ENCODE data around the gene PRR3. TPM values are rescaled to one million over a fixed set of nuclear protein-coding genes. Genes with fewer than 3 reads are reported as not detected.

PRR3 gene
- total and polyA plus RNA-seq, 2 of the 13 experiments (the other 11 are each of a cell fraction or from before 2014, with no cell fraction given) = 14.6 to 21.2 TPM

- WGBS (ENCODE audit: low lambda C conversion rate) = 96% methylated on average over 7 of the region's 8 CpGs
- Histone ChIP-seq H3K4me3 (replicated peaks in 1 of 3; ENCODE audit: insufficient read depth in 1 of 3, low read depth in 2 of 3, low read length in 3 of 3) (no peak overlapping the region), H3K4me2 (ENCODE audit: low read depth, low read length) (no peak overlapping the region), H4K20me1 (ENCODE audit: insufficient read depth, low read length) (no peaks in the 10 kb centered on the region), H3K4me1 (ENCODE audit: insufficient read depth, low read length) (no peaks in the 10 kb centered on the region), H3K27me3 (ENCODE audit: control insufficient read depth in 1 of 2, insufficient read depth in 2 of 2, low read length in 2 of 2) (no peaks in the 10 kb centered on the region), H2AFZ (ENCODE audit: low read length) (no peak overlapping the region), H3K36me3 (replicated peaks in 1 of 2; ENCODE audit: control insufficient read depth in 1 of 2, insufficient read depth in 2 of 2, low read length in 2 of 2) (peaks cover 27 to 73% of the 10 kb centered on the region in 2 experiments), H3K79me2 (ENCODE audit: insufficient read depth, low read length) (no peaks in the 10 kb centered on the region), H3K9ac (ENCODE audit: insufficient read depth, low read depth, low read length) (no peak overlapping the region), H3K9me3 (ENCODE audit: low read length) (no peaks in the 10 kb centered on the region), H3K27ac (ENCODE audit: extremely low read length, insufficient read depth, low read length) (no peak overlapping the region)
- ATAC-seq (no peak), FAIRE-seq (no peak), DNase-seq (ENCODE audit: low spot score) (no peak)
- TF ChIP-seq SPEN (CRISPR knock-in tag; IDR thresholded peaks at IDR 0.05; ENCODE audit: low read depth) = no peak
- no peak for TF ChIP-seq CC2D1A (CRISPR knock-in tag; IDR thresholded peaks at IDR 0.05)
- no peak for TF ChIP-seq NONO (IDR thresholded peaks at IDR 0.05)
- TF ChIP-seq NONO (CRISPR knock-in tag; conservative IDR thresholded peaks at IDR 0.05) = no peak
- no peak for TF ChIP-seq ZNF260 (CRISPR knock-in tag; IDR thresholded peaks at IDR 0.05; ENCODE audit: borderline replicate concordance, low read depth)
- TF ChIP-seq TIGD3 (CRISPR knock-in tag; IDR thresholded peaks at IDR 0.05; ENCODE audit: borderline replicate concordance) = no peak
- TF ChIP-seq ZNF354B (CRISPR knock-in tag; IDR thresholded peaks at IDR 0.05) = no peak
- TF ChIP-seq ZNF264 (CRISPR knock-in tag; IDR thresholded peaks at IDR 0.05) = no peak
- TF ChIP-seq CREBL2 (CRISPR knock-in tag; IDR thresholded peaks at IDR 0.05; ENCODE audit: borderline replicate concordance) = no peak
- TF ChIP-seq KAT2B (IDR thresholded peaks at IDR 0.05; ENCODE audit: borderline replicate concordance, low read depth, low read length) = no peak
- no peak for TF ChIP-seq ZFP36L2 (CRISPR knock-in tag; IDR thresholded peaks at IDR 0.05)
- TF ChIP-seq TEF (CRISPR knock-in tag; IDR thresholded peaks at IDR 0.05) = no peak
- TF ChIP-seq MLX (CRISPR knock-in tag; IDR thresholded peaks at IDR 0.05) = no peak
- TF ChIP-seq PRPF4 (IDR thresholded peaks at IDR 0.05; ENCODE audit: low read depth, low read length, poor library complexity, severe bottlenecking) = no peak
- TF ChIP-seq RFX3 (CRISPR knock-in tag; IDR thresholded peaks at IDR 0.05) = no peak
- no peak for TF ChIP-seq ZNF432 (CRISPR knock-in tag; IDR thresholded peaks at IDR 0.05; ENCODE audit: borderline replicate concordance)
- no peak for TF ChIP-seq ZFP1 (CRISPR knock-in tag; IDR thresholded peaks at IDR 0.05)
- no peak for TF ChIP-seq GPBP1L1 (CRISPR knock-in tag; IDR thresholded peaks at IDR 0.05)
- in situ Hi-C loops (cut with HindIII; ENCODE audit: extremely low pct_ligation_motif_present, low pct_unique_long_range_greater_than_20kb) (no loop called here), intact Hi-C loops (cut with micrococcal nuclease; ENCODE audit: unreplicated experiment) (no loop called here)
- ChIA-PET POLR2A (interaction anchor here (1.6 to 2.0 kb wide), 3 partner anchors 10 to 23 kb away, joined by 7 to 16 read pairs (median 7); partner anchors contain the start of gene ABCF1), CTCF (ENCODE audit: low intra/inter-chr PET ratio, low total read pairs) (no interaction called here)
- no TSS peak for BruUV-seq (replicated peaks)
Observed at GRCh38 chr6:30590509-30590908, 33.4 kb downstream of the PRR3 start.
